WTC11 (cell line): ENCODE measurements around the gene CS. TPM values are rescaled to one million over a fixed set of nuclear protein-coding genes. Genes with fewer than 3 reads are reported as not detected.

Experiments used
- ATAC-seq: fragments of 200-7000 bp; cut with Tn5 transposase; 2 replicates; pipeline ENCODE4 v1.10.0; 2021; ENCODE audit warnings: mild to moderate bottlenecking, moderate library complexity
- CTCF ChIA-PET: fragments of 300-600 bp; sonication (Branson Sonifier 250); formaldehyde crosslinking; loops from one replicate; lab custom pipeline; 2021; ENCODE audit warnings: antibody characterized with exemption; lab: Charles Lee
- POLR2A ChIA-PET: fragments of 350-600 bp; sonication (Branson Sonifier 250); formaldehyde crosslinking; loops from one replicate; lab custom pipeline; 2021; ENCODE audit warnings: antibody characterized with exemption; lab: Charles Lee
- DNase-seq: peaks from one replicate; pipeline ENCODE4 v3.0.0; 2021; ENCODE audit warnings: low spot score
- H3K27ac Mint-ChIP-seq: 2 replicates; pipeline ENCODE4 v1.8.0; 2021; ENCODE audit warnings: mixed read lengths
- H3K27me3 Mint-ChIP-seq: 2 replicates; pipeline ENCODE4 v1.8.0; 2021; ENCODE audit warnings: low read depth, mild to moderate bottlenecking, moderate library complexity, mixed read lengths
- H3K36me3 Mint-ChIP-seq: 2 replicates; pipeline ENCODE4 v1.8.0; 2021; ENCODE audit warnings: mixed read lengths
- H3K4me1 Mint-ChIP-seq: 2 replicates; pipeline ENCODE4 v1.8.0; 2022; ENCODE audit warnings: mixed read lengths
- H3K4me3 Mint-ChIP-seq: 2 replicates; pipeline ENCODE4 v1.8.0; 2021; ENCODE audit warnings: mild to moderate bottlenecking, moderate library complexity, mixed read lengths
- H3K9me3 Mint-ChIP-seq: 2 replicates; pipeline ENCODE4 v1.8.0; 2021; ENCODE audit warnings: mixed read lengths
- AFF4 ChIP-seq: sonication (generic); formaldehyde crosslinking; IDR thresholded peaks from 2 replicates; pipeline ENCODE4 v1.8.1; 2023; ENCODE audit warnings: mild to moderate bottlenecking, missing genetic modification reagents, borderline replicate concordance
- E2F4 ChIP-seq: sonication (generic); formaldehyde crosslinking; IDR thresholded peaks from 2 replicates; pipeline ENCODE4 v1.8.1; 2022; ENCODE audit warnings: low read depth, mild to moderate bottlenecking, moderate library complexity, missing genetic modification reagents, borderline replicate concordance
- EMX1 ChIP-seq: fragments of 250-450 bp; sonication (Bioruptor Pico); IDR thresholded peaks from 2 replicates; pipeline ENCODE4 v1.8.0; 2021; ENCODE audit warnings: mild to moderate bottlenecking
- ERG ChIP-seq: fragments of 250-450 bp; sonication (Bioruptor Pico); IDR thresholded peaks from 2 replicates; pipeline ENCODE4 v1.8.0; 2021; ENCODE audit warnings: mild to moderate bottlenecking
- ETV6 ChIP-seq: sonication (generic); formaldehyde crosslinking; IDR thresholded peaks from 2 replicates; pipeline ENCODE4 v1.8.1; 2022; ENCODE audit warnings: mild to moderate bottlenecking, missing genetic modification reagents
- GABPB1 ChIP-seq: sonication (generic); formaldehyde crosslinking; IDR thresholded peaks from 2 replicates; pipeline ENCODE4 v1.8.1; 2023; ENCODE audit warnings: mild to moderate bottlenecking, missing genetic modification reagents
- GTF2I ChIP-seq: fragments of 250-450 bp; sonication (Bioruptor Pico); conservative IDR thresholded peaks from 2 replicates; pipeline ENCODE4 v1.4.0; 2021; ENCODE audit warnings: mild to moderate bottlenecking
- HMGA2 ChIP-seq: fragments of 250-450 bp; sonication (Bioruptor Pico); IDR thresholded peaks from 2 replicates; pipeline ENCODE4 v1.4.0; 2021; ENCODE audit warnings: mild to moderate bottlenecking, moderate library complexity
- MYBL2 ChIP-seq: sonication (generic); formaldehyde crosslinking; IDR thresholded peaks from 2 replicates; pipeline ENCODE4 v1.8.1; 2023; ENCODE audit warnings: mild to moderate bottlenecking, moderate library complexity, missing genetic modification reagents
- NR1H2 ChIP-seq: sonication (generic); formaldehyde crosslinking; IDR thresholded peaks from 2 replicates; pipeline ENCODE4 v1.9.0; 2021; ENCODE audit warnings: mild to moderate bottlenecking, moderate library complexity, missing genetic modification reagents
- PRDM15 ChIP-seq: sonication (generic); formaldehyde crosslinking; IDR thresholded peaks from 2 replicates; pipeline ENCODE4 v1.8.0; 2022; ENCODE audit warnings: missing genetic modification reagents
- TEAD1 ChIP-seq: sonication (generic); formaldehyde crosslinking; IDR thresholded peaks from 2 replicates; pipeline ENCODE4 v1.8.0; 2022; ENCODE audit warnings: mild to moderate bottlenecking, missing genetic modification reagents
- TP53 ChIP-seq: sonication (generic); formaldehyde crosslinking; IDR thresholded peaks from 2 replicates; pipeline ENCODE4 v1.8.1; 2023; ENCODE audit warnings: mild to moderate bottlenecking, missing genetic modification reagents
- ZNF121 ChIP-seq: sonication (generic); formaldehyde crosslinking; IDR thresholded peaks from 2 replicates; pipeline ENCODE4 v1.8.0; 2023; ENCODE audit warnings: missing genetic modification reagents
- ZNF263 ChIP-seq: sonication (generic); formaldehyde crosslinking; IDR thresholded peaks from 2 replicates; pipeline ENCODE4 v1.8.1; 2022; ENCODE audit warnings: low read depth, mild to moderate bottlenecking, moderate library complexity, missing genetic modification reagents
- ZNF281 ChIP-seq: sonication (generic); formaldehyde crosslinking; IDR thresholded peaks from 2 replicates; pipeline ENCODE4 v1.8.0; 2023; ENCODE audit warnings: mild to moderate bottlenecking, missing genetic modification reagents
- ZNF512 ChIP-seq: sonication (generic); formaldehyde crosslinking; IDR thresholded peaks from 2 replicates; pipeline ENCODE4 v1.8.1; 2022; ENCODE audit warnings: missing genetic modification reagents, borderline replicate concordance
- total RNA-seq: library from RNA; stranded (reverse); gene quantifications from 3 replicates; pipeline ENCODE4 v1.2.3, GENCODE V29; 2021

The CS gene
- total RNA-seq, 1 experiment from 2014 or later = 275 TPM

GRCh38 chr12:56242986-56243385 lies 57.1 kb downstream of the CS start:
- Mint-ChIP-seq H3K27me3 (no peaks in the 10 kb centered on the region), H3K9me3 (no peaks in the 10 kb centered on the region), H3K27ac (no peak overlapping the region), H3K4me1 (peaks cover 2% of the 10 kb centered on the region; the same call in 1 of the 2 replicates), H3K4me3 (no peak overlapping the region)
- CTCF ChIA-PET = no interaction called here
- ATAC-seq (no peak), DNase-seq (no peak)
- TF ChIP-seq AFF4 (CRISPR knock-in tag) (no peak), EMX1 (CRISPR knock-in tag) (no peak), ETV6 (CRISPR knock-in tag) (no peak), GABPB1 (CRISPR knock-in tag) (no peak)
- TF ChIP-seq, all 79 proteins: peak for 0
- H3K36me3 Mint-ChIP-seq = peaks cover 63% of the 10 kb centered on the region
- POLR2A ChIA-PET = interaction anchor here (1.3 kb wide), 1 partner anchor 14 kb away, joined by 3 read pairs; no protein-coding TSS in a partner anchor

GRCh38 chr12:56241424-56242303 lies 58.5 kb downstream of the CS start:
- Mint-ChIP-seq H3K4me1 (peaks cover 6% of the 10 kb centered on the region), H3K36me3 (peaks cover 52% of the 10 kb centered on the region), H3K27ac (no peak overlapping the region), H3K4me3 (no peak overlapping the region), H3K9me3 (no peaks in the 10 kb centered on the region), H3K27me3 (no peaks in the 10 kb centered on the region)
- ATAC-seq = no peak
- no peak for DNase-seq
- CTCF ChIA-PET = no interaction called here
- POLR2A ChIA-PET = no interaction called here
- no peak for TF ChIP-seq NR1H2 (CRISPR knock-in tag)
- TF ChIP-seq ZNF121 (CRISPR knock-in tag) = no peak
- TF ChIP-seq E2F4 (CRISPR knock-in tag) = no peak
- TF ChIP-seq HMGA2 (CRISPR knock-in tag) = no peak
- no peak for TF ChIP-seq TP53 (CRISPR knock-in tag)
- TF ChIP-seq ERG (CRISPR knock-in tag) = no peak
- no peak for TF ChIP-seq GTF2I
- no peak for TF ChIP-seq ZNF512 (CRISPR knock-in tag)
- TF ChIP-seq ZNF263 (CRISPR knock-in tag) = no peak
- no peak for TF ChIP-seq PRDM15 (CRISPR knock-in tag)
- no peak for TF ChIP-seq TEAD1
- TF ChIP-seq ZNF281 = no peak
- TF ChIP-seq MYBL2 (CRISPR knock-in tag) = no peak
